Skeletal muscle satellite cell (primary cell): ENCODE data around the gene CLPSL2.

Experiments
- H3K27me3 ChIP-seq: 2 replicates; pipeline ENCODE4 v1.7.0; 2013; ENCODE audit warnings: low read length; ENCODE audit not compliant: control insufficient read depth, insufficient read depth
- H3K36me3 ChIP-seq: 2 replicates; pipeline ENCODE4 v1.7.0; 2013; ENCODE audit warnings: mild to moderate bottlenecking, control low read depth, low read length; ENCODE audit not compliant: insufficient read depth
- H3K4me1 ChIP-seq: 2 replicates; pipeline ENCODE4 v1.7.0; 2013; ENCODE audit warnings: low read length; ENCODE audit not compliant: control insufficient read depth, insufficient read depth
- H3K4me2 ChIP-seq: 2 replicates; pipeline ENCODE4 v1.7.0; 2013; ENCODE audit warnings: mild to moderate bottlenecking, low read length
- H3K4me3 ChIP-seq: 2 replicates; pipeline ENCODE4 v1.7.0; 2013; ENCODE audit warnings: low read length
- H3K9ac ChIP-seq: 2 replicates; pipeline ENCODE4 v1.7.0; 2013; ENCODE audit warnings: mild to moderate bottlenecking, low read depth, low read length, moderate library complexity
- H3K9me3 ChIP-seq: replicated peaks from 2 replicates; pipeline ENCODE4 v1.7.0; 2013; ENCODE audit warnings: mild to moderate bottlenecking, control low read depth, low read length

The CLPSL2 gene

GRCh38 chr6:35778437-35778836 lies 2.0 kb downstream of the CLPSL2 start:
- no peaks in the 10 kb centered on the region for H3K36me3 ChIP-seq
- no peak overlapping the region for H3K4me2 ChIP-seq
- H3K9ac ChIP-seq = no peak overlapping the region

GRCh38 chr6:35780719-35781118 lies 4.3 kb downstream of the CLPSL2 start, which contains the start of gene CLPSL1:
Gene CLPSL1 (plus strand): TSS chr6:35781019. CDS start chr6:35781111, 92 bp downstream.
- Histone ChIP-seq H3K4me3 (no peak within 1 kb of the TSS), H3K4me1 (peaks cover 3% of the 10 kb centered on the region), H3K27me3 (peaks cover 67% of the 10 kb centered on the region), H3K4me2 (no peak within 1 kb of the TSS), H3K36me3 (no peaks in the 10 kb centered on the region), H3K9ac (no peak within 1 kb of the TSS), H3K9me3 (no peaks in the 10 kb centered on the region)

More at GRCh38 chr6:35778437-35778836, 2.0 kb downstream of the CLPSL2 start:
- Histone ChIP-seq H3K4me1 (peaks cover 3% of the 10 kb centered on the region), H3K27me3 (peaks cover 72% of the 10 kb centered on the region), H3K9me3 (no peaks in the 10 kb centered on the region), H3K4me3 (no peak overlapping the region)

- H3K4me1 ChIP-seq = peaks cover 3% of the 10 kb centered on the region
These were observed 4.9 kb downstream of the CLPSL2 start for GRCh38 chr6:35781290-35781689.

GRCh38 chr6:35782424-35782823 lies 6.0 kb downstream of the CLPSL2 start:
- Histone ChIP-seq H3K9me3 (no peaks in the 10 kb centered on the region), H3K36me3 (no peaks in the 10 kb centered on the region), H3K4me2 (no peak overlapping the region), H3K27me3 (peaks cover 67% of the 10 kb centered on the region), H3K4me1 (no peaks in the 10 kb centered on the region), H3K9ac (no peak overlapping the region), H3K4me3 (no peak overlapping the region)

More at GRCh38 chr6:35781290-35781689, 4.9 kb downstream of the CLPSL2 start:
- Histone ChIP-seq H3K27me3 (peaks cover 66% of the 10 kb centered on the region), H3K4me2 (no peak overlapping the region), H3K4me3 (no peak overlapping the region), H3K36me3 (no peaks in the 10 kb centered on the region), H3K9me3 (no peaks in the 10 kb centered on the region), H3K9ac (no peak overlapping the region)

- H3K4me1 ChIP-seq = no peaks in the 10 kb centered on the region
- H3K4me2 ChIP-seq = no peak overlapping the region
- no peaks in the 10 kb centered on the region for H3K36me3 ChIP-seq
- no peak overlapping the region for H3K4me3 ChIP-seq
- peaks cover 73% of the 10 kb centered on the region for H3K27me3 ChIP-seq
- H3K9me3 ChIP-seq = no peaks in the 10 kb centered on the region
- no peak overlapping the region for H3K9ac ChIP-seq
These were observed 7.8 kb downstream of the CLPSL2 start for GRCh38 chr6:35784200-35784599.

- H3K4me2 ChIP-seq = no peak overlapping the region
- no peaks in the 10 kb centered on the region for H3K9me3 ChIP-seq
- peaks cover 75% of the 10 kb centered on the region for H3K27me3 ChIP-seq
- H3K4me3 ChIP-seq = no peak overlapping the region
- no peak overlapping the region for H3K9ac ChIP-seq
- no peaks in the 10 kb centered on the region for H3K4me1 ChIP-seq
- no peaks in the 10 kb centered on the region for H3K36me3 ChIP-seq
These were observed 9.9 kb downstream of the CLPSL2 start for GRCh38 chr6:35786272-35786671.

- Histone ChIP-seq H3K9me3 (no peaks in the 10 kb centered on the region), H3K9ac (no peak overlapping the region), H3K4me3 (no peak overlapping the region), H3K4me1 (no peaks in the 10 kb centered on the region), H3K27me3 (peaks cover 73% of the 10 kb centered on the region), H3K4me2 (no peak overlapping the region), H3K36me3 (no peaks in the 10 kb centered on the region)
These were observed 10.4 kb downstream of the CLPSL2 start for GRCh38 chr6:35786810-35787209.

- H3K4me1 ChIP-seq = no peaks in the 10 kb centered on the region
- H3K4me3 ChIP-seq = no peak overlapping the region
- H3K9ac ChIP-seq = no peak overlapping the region
- no peaks in the 10 kb centered on the region for H3K36me3 ChIP-seq
- no peaks in the 10 kb centered on the region for H3K9me3 ChIP-seq
- no peak overlapping the region for H3K4me2 ChIP-seq
- H3K27me3 ChIP-seq = peaks cover 72% of the 10 kb centered on the region
These were observed 11.1 kb downstream of the CLPSL2 start for GRCh38 chr6:35787266-35788218.

GRCh38 chr6:35788423-35788982 lies 12.1 kb downstream of the CLPSL2 start:
- H3K4me2 ChIP-seq = no peak overlapping the region
- no peaks in the 10 kb centered on the region for H3K9me3 ChIP-seq
- H3K9ac ChIP-seq = no peak overlapping the region
- no peaks in the 10 kb centered on the region for H3K4me1 ChIP-seq
- no peaks in the 10 kb centered on the region for H3K36me3 ChIP-seq
- H3K27me3 ChIP-seq = peaks cover 79% of the 10 kb centered on the region
- H3K4me3 ChIP-seq = no peak overlapping the region

GRCh38 chr6:35790683-35791082 lies 14.3 kb downstream of the CLPSL2 start:
- Histone ChIP-seq H3K4me1 (no peaks in the 10 kb centered on the region), H3K9ac (no peak overlapping the region), H3K4me2 (no peak overlapping the region), H3K4me3 (no peak overlapping the region), H3K27me3 (peaks cover 83% of the 10 kb centered on the region), H3K9me3 (no peaks in the 10 kb centered on the region), H3K36me3 (no peaks in the 10 kb centered on the region)

- peaks cover 66% of the 10 kb centered on the region for H3K27me3 ChIP-seq
- no peak overlapping the region for H3K4me3 ChIP-seq
- no peaks in the 10 kb centered on the region for H3K9me3 ChIP-seq
- H3K9ac ChIP-seq = no peak overlapping the region
- H3K36me3 ChIP-seq = no peaks in the 10 kb centered on the region
- no peaks in the 10 kb centered on the region for H3K4me1 ChIP-seq
- H3K4me2 ChIP-seq = no peak overlapping the region
These were observed 18.4 kb downstream of the CLPSL2 start for GRCh38 chr6:35794536-35795452.
